HCT116 (cell line): Measurements from ENCODE around the gene FGD5. TPM values are rescaled to one million over a fixed set of nuclear protein-coding genes. Genes with fewer than 3 reads are reported as not detected.

Experiments
- ATAC-seq: fragments of 200-7000 bp; cut with Tn5 transposase; 2 replicates; pipeline ENCODE4 v1.9.1; 2020; ENCODE audit warnings: mild to moderate bottlenecking, moderate library complexity
- BruUV-seq: library from RNA; stranded (reverse); fragments of 400-500 nt; replicated peaks from 2 replicates; lab custom pipeline; 2021; lab: Mats Ljungman, UMichigan
- CTCF ChIA-PET: fragments of 300-600 bp; sonication (Branson Sonifier 250); formaldehyde crosslinking; loops from one replicate; lab custom pipeline; 2021; ENCODE audit warnings: antibody characterized with exemption; lab: Charles Lee
- POLR2A ChIA-PET: fragments of 300-600, 350-600 bp; sonication (Branson Sonifier 250); formaldehyde crosslinking; loops from one replicate; lab custom pipeline; 2021; ENCODE audit warnings: antibody characterized with exemption; lab: Charles Lee
- RAD21 ChIA-PET, 2 experiments: fragments of 300-600 bp; sonication (Branson Sonifier 250); formaldehyde crosslinking; loops; one replicate each; lab custom pipeline; 2023; ENCODE audit warnings: low total read pairs in 2 of 2; ENCODE audit not compliant: uncharacterized antibody in 2 of 2, unreplicated experiment in 2 of 2, low non-redundant PET in 1 of 2; lab: Charles Lee
- DNase-seq: peaks from one replicate; pipeline ENCODE4 v3.0.0-alpha.2; 2010; ENCODE audit warnings: low read depth, low spot score
- H2AFZ ChIP-seq: fragments of 200-600 bp; shearing (Covaris generic), sonication (generic); 2 replicates; pipeline ENCODE4 v1.6.1; 2017; ENCODE audit warnings: low read depth, mixed run types, mixed read lengths, antibody characterized with exemption, low read length; ENCODE audit not compliant: poor library complexity, severe bottlenecking
- H3K27ac ChIP-seq: 2 replicates; pipeline ENCODE4 v1.5.1; 2012; ENCODE audit warnings: low read depth, low read length
- H3K27me3 ChIP-seq: fragments of 200-600 bp; sonication (generic); 2 replicates; pipeline ENCODE4 v1.6.1; 2016; ENCODE audit warnings: mixed run types, low read length, mixed read lengths; ENCODE audit not compliant: insufficient read depth
- H3K36me3 ChIP-seq, 2 experiments: fragments of 200-500 bp in 1 of 2; fragments of 200-600 bp in 1 of 2; sonication (Bioruptor generic) in 1 of 2; sonication (generic) in 1 of 2; 2 replicates each; pipeline versions ENCODE4 v1.5.1 to v1.6.1; 2014 to 2016; ENCODE audit warnings: low read length in 2 of 2, inconsistent platforms in 1 of 2, mixed read lengths in 1 of 2, mixed run types in 1 of 2; ENCODE audit not compliant: insufficient read depth in 2 of 2, control insufficient read depth in 1 of 2
- H3K4me1 ChIP-seq, 2 experiments: fragments of 200-600 bp in 1 of 2; sonication (generic) in 1 of 2; 2 replicates each; pipeline versions ENCODE4 v1.5.1 to v1.6.1; 2012 to 2017; ENCODE audit warnings: low read length in 2 of 2, inconsistent platforms in 1 of 2, mild to moderate bottlenecking in 1 of 2, mixed read lengths in 1 of 2, mixed run types in 1 of 2, moderate library complexity in 1 of 2; ENCODE audit not compliant: insufficient read depth in 2 of 2, control insufficient read depth in 1 of 2
- H3K4me2 ChIP-seq: fragments of 200-600 bp; sonication (generic); 2 replicates; pipeline ENCODE4 v1.6.1; 2017; ENCODE audit warnings: mixed run types, low read length, mixed read lengths
- H3K4me3 ChIP-seq, 2 experiments: fragments of 200-600 bp in 1 of 2; sonication (generic) in 1 of 2; replicated peaks in 1 of 2; 2 replicates each; pipeline ENCODE4 v1.5.1; 2011 to 2016; ENCODE audit warnings: low read length in 2 of 2, control low read depth in 1 of 2, low read depth in 1 of 2, mild to moderate bottlenecking in 1 of 2, mixed read lengths in 1 of 2, mixed run types in 1 of 2
- H3K79me2 ChIP-seq: fragments of 200-600 bp; sonication (generic); 2 replicates; pipeline ENCODE4 v1.6.1; 2017; ENCODE audit warnings: mild to moderate bottlenecking, mixed run types, low read length, moderate library complexity, mixed read lengths; ENCODE audit not compliant: insufficient read depth
- H3K9ac ChIP-seq: fragments of 200-600 bp; sonication (generic); 2 replicates; pipeline ENCODE4 v1.6.1; 2016; ENCODE audit warnings: low read length, mixed read lengths
- H3K9me2 ChIP-seq: fragments of 200-600 bp; sonication (generic), shearing (Covaris generic); 2 replicates; pipeline ENCODE4 v1.6.1; 2017; ENCODE audit warnings: mixed run types, mild to moderate bottlenecking, moderate library complexity; ENCODE audit not compliant: insufficient read depth
- H3K9me3 ChIP-seq, 2 experiments: fragments of 200-500 bp in 1 of 2; fragments of 200-600 bp in 1 of 2; sonication (Bioruptor generic) in 1 of 2; sonication (generic) in 1 of 2; 2 replicates each; pipeline ENCODE4 v1.6.1; 2014 to 2017; ENCODE audit warnings: low read length in 2 of 2, mixed read lengths in 2 of 2, inconsistent platforms in 1 of 2, low read depth in 1 of 2, mild to moderate bottlenecking in 1 of 2, mixed run types in 1 of 2, moderate library complexity in 1 of 2; ENCODE audit not compliant: control insufficient read depth in 1 of 2, insufficient read depth in 1 of 2
- H4K20me1 ChIP-seq: fragments of 200-600 bp; sonication (generic), shearing (Covaris generic); 2 replicates; pipeline ENCODE4 v1.6.1; 2017; ENCODE audit warnings: mixed run types, mild to moderate bottlenecking, moderate library complexity; ENCODE audit not compliant: insufficient read depth
- CEBPB ChIP-seq: IDR thresholded peaks from 2 replicates; pipeline ENCODE4 v1.6.1; 2012; ENCODE audit warnings: low read depth
- CTCF ChIP-seq, 3 experiments: fragments of 200-600 bp in 1 of 3; sonication (generic) in 1 of 3; IDR thresholded peaks in 2 of 3; conservative IDR thresholded peaks in 1 of 3; 2 replicates each; pipeline ENCODE4 v1.5.1; 2012 to 2017; ENCODE audit warnings: low read depth in 2 of 3, low read length in 2 of 3, antibody characterized with exemption in 1 of 3, borderline replicate concordance in 1 of 3, control low read depth in 1 of 3, mild to moderate bottlenecking in 1 of 3, mixed read lengths in 1 of 3, mixed run types in 1 of 3, moderate library complexity in 1 of 3; ENCODE audit not compliant: insufficient read depth in 1 of 3
- EZH2 ChIP-seq: fragments of 200-600 bp; sonication (generic); IDR thresholded peaks from 2 replicates; pipeline ENCODE4 v1.6.1; 2017; ENCODE audit warnings: antibody characterized with exemption, mixed run types
- JUND ChIP-seq: IDR thresholded peaks from 2 replicates; pipeline ENCODE4 v1.6.1; 2012
- POLR2A ChIP-seq: IDR thresholded peaks from 2 replicates; pipeline ENCODE4 v1.7.0; 2011; ENCODE audit warnings: borderline replicate concordance; ENCODE audit not compliant: insufficient read depth, insufficient read length; ENCODE audit errors: extremely low read depth
- POLR2AphosphoS5 ChIP-seq: IDR thresholded peaks from 2 replicates; pipeline ENCODE4 v1.6.1; 2011; ENCODE audit warnings: mild to moderate bottlenecking, low read depth, low read length, moderate library complexity
- RAD21 ChIP-seq: IDR thresholded peaks from 2 replicates; pipeline ENCODE4 v1.6.1; 2012; ENCODE audit warnings: low read depth, mild to moderate bottlenecking
- REST ChIP-seq: IDR thresholded peaks from 2 replicates; pipeline ENCODE4 v1.6.1; 2012; ENCODE audit warnings: low read depth
- SIN3A ChIP-seq: IDR thresholded peaks from 2 replicates; pipeline ENCODE4 v1.6.1; 2012; ENCODE audit warnings: low read depth
- TCF7L2 ChIP-seq: IDR thresholded peaks from 2 replicates; pipeline ENCODE4 v1.7.0; 2011; ENCODE audit warnings: borderline replicate concordance, inconsistent platforms; ENCODE audit not compliant: insufficient read depth, insufficient read length; ENCODE audit errors: extremely low read depth
- YY1 ChIP-seq: IDR thresholded peaks from 2 replicates; pipeline ENCODE4 v1.6.1; 2011; ENCODE audit warnings: low read length, low read depth, moderate library complexity, mild to moderate bottlenecking; ENCODE audit not compliant: insufficient replicate concordance; ENCODE audit errors: extremely low read depth
- ZBTB33 ChIP-seq: IDR thresholded peaks from 2 replicates; pipeline ENCODE4 v1.6.1; 2011; ENCODE audit warnings: mild to moderate bottlenecking, low read length, moderate library complexity; ENCODE audit not compliant: insufficient replicate concordance; ENCODE audit errors: extremely low read depth
- ZFX ChIP-seq: fragments of 450-650 bp; IDR thresholded peaks from 2 replicates; pipeline ENCODE4 v1.6.1; 2017
- ZNF274 ChIP-seq: fragments of 200-500 bp; sonication (Bioruptor generic); IDR thresholded peaks from 2 replicates; pipeline ENCODE4 v1.6.1; 2014; ENCODE audit warnings: mild to moderate bottlenecking, low read depth, low read length, inconsistent platforms
- intact Hi-C: fragments of 100-400 bp; cut with micrococcal nuclease; formaldehyde crosslinking; loops from 2 replicates; pipeline ENCODE4 v1.10.0; 2022
- total RNA-seq: library from RNA; stranded (reverse); gene quantifications from one replicate; pipeline ENCODE4 v1.2.1, GENCODE V29; 2021; ENCODE audit not compliant: unreplicated experiment

Gene FGD5
- total RNA-seq, 1 experiment from 2014 or later = 0.22 TPM

GRCh38 chr3:14773691-14774128, 45.1 kb upstream of the FGD5 start:
- no peak overlapping the region for H3K4me2 ChIP-seq
- H3K9me2 ChIP-seq = no peaks in the 10 kb centered on the region
- TF ChIP-seq TCF7L2 = no peak
- TF ChIP-seq REST = no peak
- no peak for TF ChIP-seq CEBPB
- no peak for TF ChIP-seq YY1
- TF ChIP-seq JUND = no peak
- no peak for TF ChIP-seq ZFX
- TF ChIP-seq RAD21 = no peak
- no peak for TF ChIP-seq ZBTB33
- TF ChIP-seq SIN3A = no peak
- no peak for TF ChIP-seq EZH2
- no peak for TF ChIP-seq ZNF274
- no peak for TF ChIP-seq POLR2A
- TF ChIP-seq POLR2AphosphoS5 = no peak
- no peak for TF ChIP-seq CTCF (IDR thresholded peaks at IDR 0.05 in 2 of 3, conservative IDR thresholded peaks at IDR 0.05 in 1 of 3; ENCODE audit: borderline replicate concordance in 1 of 3, insufficient read depth in 1 of 3, low read depth in 2 of 3, low read length in 2 of 3)
- intact Hi-C loops = no loop called here
- no TSS peak for BruUV-seq
- ChIA-PET POLR2A (no interaction called here), CTCF (no interaction called here), RAD21 (no interaction called here)
- no peak overlapping the region for H3K4me3 ChIP-seq
- H3K4me1 ChIP-seq = no peaks in the 10 kb centered on the region
- H3K36me3 ChIP-seq = no peaks in the 10 kb centered on the region
- DNase-seq (no peak), ATAC-seq (no peak)
- H3K9ac ChIP-seq = no peak overlapping the region
- H3K9me3 ChIP-seq = no peaks in the 10 kb centered on the region
- no peaks in the 10 kb centered on the region for H4K20me1 ChIP-seq
- H3K27ac ChIP-seq = no peak overlapping the region
- H3K79me2 ChIP-seq = no peaks in the 10 kb centered on the region
- no peaks in the 10 kb centered on the region for H3K27me3 ChIP-seq
- no peak overlapping the region for H2AFZ ChIP-seq
